ENCODE data around the gene KIF15. TPM values are rescaled to one million over a fixed set of nuclear protein-coding genes. Genes with fewer than 3 reads are reported as not detected.

Gene KIF15, protein sequence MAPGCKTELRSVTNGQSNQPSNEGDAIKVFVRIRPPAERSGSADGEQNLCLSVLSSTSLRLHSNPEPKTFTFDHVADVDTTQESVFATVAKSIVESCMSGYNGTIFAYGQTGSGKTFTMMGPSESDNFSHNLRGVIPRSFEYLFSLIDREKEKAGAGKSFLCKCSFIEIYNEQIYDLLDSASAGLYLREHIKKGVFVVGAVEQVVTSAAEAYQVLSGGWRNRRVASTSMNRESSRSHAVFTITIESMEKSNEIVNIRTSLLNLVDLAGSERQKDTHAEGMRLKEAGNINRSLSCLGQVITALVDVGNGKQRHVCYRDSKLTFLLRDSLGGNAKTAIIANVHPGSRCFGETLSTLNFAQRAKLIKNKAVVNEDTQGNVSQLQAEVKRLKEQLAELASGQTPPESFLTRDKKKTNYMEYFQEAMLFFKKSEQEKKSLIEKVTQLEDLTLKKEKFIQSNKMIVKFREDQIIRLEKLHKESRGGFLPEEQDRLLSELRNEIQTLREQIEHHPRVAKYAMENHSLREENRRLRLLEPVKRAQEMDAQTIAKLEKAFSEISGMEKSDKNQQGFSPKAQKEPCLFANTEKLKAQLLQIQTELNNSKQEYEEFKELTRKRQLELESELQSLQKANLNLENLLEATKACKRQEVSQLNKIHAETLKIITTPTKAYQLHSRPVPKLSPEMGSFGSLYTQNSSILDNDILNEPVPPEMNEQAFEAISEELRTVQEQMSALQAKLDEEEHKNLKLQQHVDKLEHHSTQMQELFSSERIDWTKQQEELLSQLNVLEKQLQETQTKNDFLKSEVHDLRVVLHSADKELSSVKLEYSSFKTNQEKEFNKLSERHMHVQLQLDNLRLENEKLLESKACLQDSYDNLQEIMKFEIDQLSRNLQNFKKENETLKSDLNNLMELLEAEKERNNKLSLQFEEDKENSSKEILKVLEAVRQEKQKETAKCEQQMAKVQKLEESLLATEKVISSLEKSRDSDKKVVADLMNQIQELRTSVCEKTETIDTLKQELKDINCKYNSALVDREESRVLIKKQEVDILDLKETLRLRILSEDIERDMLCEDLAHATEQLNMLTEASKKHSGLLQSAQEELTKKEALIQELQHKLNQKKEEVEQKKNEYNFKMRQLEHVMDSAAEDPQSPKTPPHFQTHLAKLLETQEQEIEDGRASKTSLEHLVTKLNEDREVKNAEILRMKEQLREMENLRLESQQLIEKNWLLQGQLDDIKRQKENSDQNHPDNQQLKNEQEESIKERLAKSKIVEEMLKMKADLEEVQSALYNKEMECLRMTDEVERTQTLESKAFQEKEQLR (N-terminal part only)
- 1 to 10 TPM in 2 of 4 donors, under 1 TPM in 1, not detected in 1; 0.98 to 2.5 (median 1.5) TPM for total RNA-seq

DNA sequence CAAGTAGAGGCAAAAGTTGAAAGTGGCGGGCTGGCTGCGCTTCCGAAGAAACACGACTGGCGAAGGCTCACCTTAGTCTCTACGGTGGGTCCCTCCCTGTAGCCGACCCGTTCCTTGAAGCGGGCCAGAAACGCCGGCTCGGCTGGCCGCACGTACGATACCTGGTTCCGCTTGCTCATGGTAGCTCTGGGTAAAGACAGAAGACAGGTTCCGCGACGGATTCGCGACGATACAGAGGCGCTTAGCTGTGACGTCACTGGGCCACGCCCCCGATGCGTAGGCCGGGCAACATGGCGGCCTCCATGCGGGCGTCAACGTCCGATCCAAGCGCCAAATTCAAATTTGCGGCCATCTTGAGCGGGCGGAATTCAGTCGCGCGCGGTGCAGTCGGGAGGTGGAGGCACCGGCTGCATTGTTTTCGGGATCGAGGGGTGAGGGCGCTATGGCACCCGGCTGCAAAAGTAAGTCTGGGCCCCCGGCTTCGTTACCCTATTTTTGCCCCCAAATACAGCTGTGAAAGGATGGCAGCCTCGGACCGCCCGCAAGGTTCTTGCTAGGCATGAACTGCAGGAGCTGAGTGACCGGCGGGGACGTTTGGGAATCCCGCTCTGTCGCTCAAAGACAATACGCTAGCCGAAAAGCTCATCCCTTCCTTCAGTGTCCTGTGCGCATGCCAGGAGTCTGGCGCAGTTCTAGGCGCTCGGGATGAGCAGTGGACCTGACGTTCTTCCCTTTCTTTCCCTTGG lies at the start of gene KIF15, which contains the start of gene KIAA1143:
Gene KIF15 (plus strand): TSS at position 371 of the 746 bp plus-strand sequence. CDS start 72 bp downstream, at position 443.
Gene KIAA1143 (minus strand): TSS at position 196 of the 746 bp plus-strand sequence. CDS start 17 bp downstream, at position 179.
- TF ChIP-seq, protein P1, sequence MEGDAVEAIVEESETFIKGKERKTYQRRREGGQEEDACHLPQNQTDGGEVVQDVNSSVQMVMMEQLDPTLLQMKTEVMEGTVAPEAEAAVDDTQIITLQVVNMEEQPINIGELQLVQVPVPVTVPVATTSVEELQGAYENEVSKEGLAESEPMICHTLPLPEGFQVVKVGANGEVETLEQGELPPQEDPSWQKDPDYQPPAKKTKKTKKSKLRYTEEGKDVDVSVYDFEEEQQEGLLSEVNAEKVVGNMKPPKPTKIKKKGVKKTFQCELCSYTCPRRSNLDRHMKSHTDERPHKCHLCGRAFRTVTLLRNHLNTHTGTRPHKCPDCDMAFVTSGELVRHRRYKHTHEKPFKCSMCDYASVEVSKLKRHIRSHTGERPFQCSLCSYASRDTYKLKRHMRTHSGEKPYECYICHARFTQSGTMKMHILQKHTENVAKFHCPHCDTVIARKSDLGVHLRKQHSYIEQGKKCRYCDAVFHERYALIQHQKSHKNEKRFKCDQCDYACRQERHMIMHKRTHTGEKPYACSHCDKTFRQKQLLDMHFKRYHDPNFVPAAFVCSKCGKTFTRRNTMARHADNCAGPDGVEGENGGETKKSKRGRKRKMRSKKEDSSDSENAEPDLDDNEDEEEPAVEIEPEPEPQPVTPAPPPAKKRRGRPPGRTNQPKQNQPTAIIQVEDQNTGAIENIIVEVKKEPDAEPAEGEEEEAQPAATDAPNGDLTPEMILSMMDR (IDR thresholded peaks at IDR 0.05; ENCODE audit: low read depth): no peak

DNA sequence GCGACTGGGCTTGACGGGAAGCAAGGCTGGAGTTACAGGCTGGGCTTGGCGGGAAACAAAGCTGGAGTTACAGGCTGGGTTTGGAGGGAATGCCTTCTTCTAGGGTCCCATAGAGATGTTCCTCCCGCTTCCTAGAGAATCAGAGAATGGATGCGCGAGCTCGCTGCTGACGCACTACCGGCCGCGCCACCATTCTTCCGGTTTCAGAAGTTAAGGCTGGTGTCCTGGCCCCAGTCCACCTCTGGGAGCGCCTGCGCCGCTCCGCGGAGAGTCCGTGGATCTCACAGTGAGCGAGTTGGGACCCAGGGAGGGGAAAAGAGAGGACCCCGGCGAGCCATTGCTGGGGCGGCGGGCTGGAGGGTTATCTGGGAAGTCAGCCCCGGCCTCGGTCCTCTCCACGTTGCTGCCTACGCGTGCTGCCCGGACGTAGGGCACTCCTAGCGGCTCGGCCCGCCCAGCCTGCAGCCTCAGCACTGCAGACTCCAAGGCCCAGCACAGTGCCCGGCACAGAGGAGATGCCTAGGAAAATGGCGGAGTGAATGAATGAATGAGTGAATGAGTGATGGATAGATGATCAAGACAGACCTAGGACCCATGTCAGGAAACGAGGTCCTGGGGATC lies 49.0 kb upstream of the KIF15 start, which contains the start of gene ZNF502:
Gene ZNF502 (plus strand): TSS at position 206 of the 621 bp plus-strand sequence. CDS start 7,602 bp downstream, outside the sequence.
- TF ChIP-seq, protein P1 (IDR thresholded peaks at IDR 0.05; ENCODE audit: low read depth): no peak

DNA sequence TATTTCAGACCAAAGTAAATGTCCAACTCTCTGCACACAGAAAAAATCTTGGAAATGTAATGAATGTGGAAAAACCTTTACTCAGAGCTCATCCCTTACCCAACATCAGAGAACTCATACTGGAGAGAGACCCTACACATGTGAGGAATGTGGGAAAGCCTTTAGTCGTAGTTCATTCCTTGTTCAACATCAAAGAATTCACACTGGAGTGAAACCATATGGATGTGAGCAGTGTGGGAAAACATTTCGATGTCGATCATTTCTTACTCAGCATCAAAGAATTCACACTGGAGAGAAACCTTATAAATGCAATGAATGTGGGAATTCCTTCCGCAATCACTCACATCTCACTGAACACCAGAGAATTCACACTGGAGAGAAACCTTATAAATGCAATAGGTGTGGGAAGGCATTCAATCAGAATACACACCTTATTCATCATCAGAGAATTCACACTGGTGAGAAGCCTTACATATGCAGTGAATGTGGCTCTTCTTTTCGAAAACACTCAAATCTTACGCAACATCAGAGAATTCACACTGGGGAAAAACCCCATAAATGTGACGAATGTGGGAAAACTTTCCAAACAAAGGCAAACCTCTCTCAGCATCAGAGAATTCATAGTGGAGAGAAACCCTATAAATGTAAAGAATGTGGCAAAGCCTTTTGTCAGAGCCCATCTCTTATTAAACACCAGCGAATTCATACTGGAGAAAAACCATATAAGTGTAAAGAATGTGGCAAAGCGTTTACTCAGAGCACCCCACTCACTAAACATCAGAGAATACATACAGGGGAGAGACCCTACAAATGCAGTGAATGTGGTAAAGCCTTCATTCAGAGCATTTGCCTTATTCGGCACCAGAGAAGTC lies 40.1 kb upstream of the KIF15 start:
- TF ChIP-seq, protein P1 (IDR thresholded peaks at IDR 0.05; ENCODE audit: low read depth): no peak

DNA sequence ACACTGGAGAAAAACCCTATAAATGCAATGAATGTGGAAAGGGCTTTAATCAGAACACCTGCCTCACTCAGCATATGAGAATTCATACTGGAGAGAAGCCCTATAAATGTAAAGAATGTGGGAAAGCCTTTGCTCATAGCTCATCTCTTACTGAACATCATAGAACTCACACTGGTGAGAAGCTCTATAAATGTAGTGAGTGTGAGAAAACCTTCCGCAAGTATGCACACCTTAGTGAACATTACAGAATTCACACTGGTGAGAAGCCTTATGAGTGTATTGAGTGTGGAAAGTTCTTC lies 39.5 kb upstream of the KIF15 start:
- TF ChIP-seq, protein P1 (IDR thresholded peaks at IDR 0.05; ENCODE audit: low read depth): no peak

DNA sequence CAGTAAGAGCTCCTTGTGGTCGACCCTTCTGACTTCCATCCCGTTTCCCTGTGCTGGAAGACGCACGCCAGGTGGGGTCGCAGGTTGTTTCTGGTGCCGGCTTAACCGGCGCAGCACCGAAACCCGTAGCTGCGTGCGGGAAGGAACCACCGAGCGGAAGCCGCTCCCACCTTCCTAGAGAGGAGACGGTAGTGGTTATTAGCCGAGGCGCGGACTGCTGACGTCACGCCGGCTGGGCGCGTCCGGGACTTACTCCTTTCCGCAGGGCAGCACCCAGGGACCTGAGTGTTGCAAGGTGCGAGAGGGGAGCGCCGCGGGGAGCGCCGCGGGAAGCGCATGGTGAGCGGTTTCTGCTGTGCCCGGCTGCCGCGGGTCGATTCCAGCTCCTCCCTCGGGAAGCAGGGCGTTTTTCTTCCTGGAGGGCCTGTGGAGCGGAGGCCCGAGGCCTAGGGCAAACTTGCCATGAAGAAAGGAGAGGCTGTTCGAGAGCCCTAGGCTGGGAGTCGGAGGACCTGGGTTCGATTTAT lies 32.1 kb upstream of the KIF15 start, which contains the start of gene ZNF501:
Gene ZNF501 (plus strand): TSS at position 252 of the 527 bp plus-strand sequence. CDS start 4,787 bp downstream, outside the sequence.
- TF ChIP-seq, protein P1 (IDR thresholded peaks at IDR 0.05; ENCODE audit: low read depth): no peak
